Sigmoid colon (tissue), 7 donors: Measurements from ENCODE around the gene LHFPL5. TPM values are rescaled to one million over a fixed set of nuclear protein-coding genes. Genes with fewer than 3 reads are reported as not detected.

Source experiments
- DNase-seq: peaks from one replicate; pipeline ENCODE4 v3.0.0-alpha.2; 2019
- H3K27ac ChIP-seq, 4 donors: fragments of 200-600 bp; sonication (generic); one replicate each; pipeline ENCODE4 v1.5.1; 2016 to 2019; ENCODE audit warnings: mild to moderate bottlenecking in 1 of 4
- H3K27me3 ChIP-seq, 3 donors: fragments of 200-600 bp; sonication (generic); one replicate each; pipeline ENCODE4 v1.5.1; 2019; ENCODE audit warnings: mild to moderate bottlenecking in 1 of 3
- H3K36me3 ChIP-seq, 4 donors: fragments of 200-600 bp; sonication (generic); one replicate each; pipeline ENCODE4 v1.5.1; 2016 to 2019
- H3K4me1 ChIP-seq, 4 donors: fragments of 200-600 bp; sonication (generic); one replicate each; pipeline ENCODE4 v1.5.1; 2017 to 2019
- H3K4me3 ChIP-seq, 4 donors: fragments of 200-600 bp; sonication (generic); one replicate each; pipeline ENCODE4 v1.5.1; 2017 to 2019; ENCODE audit warnings: mild to moderate bottlenecking in 2 of 4, moderate library complexity in 1 of 4
- H3K9me3 ChIP-seq, 4 donors: fragments of 200-600 bp in 3 of 4; sonication (generic) in 3 of 4; one replicate each; pipeline versions ENCODE4 v1.5.1 to v1.6.1; 2013 to 2019
- CTCF ChIP-seq, 4 experiments: fragments of 450-650 bp in 3 of 4; fragments of 200-600 bp in 1 of 4; IDR thresholded peaks; one replicate each; pipeline ENCODE4 v1.5.1; 2016 to 2019; ENCODE audit warnings: antibody characterized with exemption in 4 of 4, mild to moderate bottlenecking in 3 of 4, moderate library complexity in 2 of 4
- EP300 ChIP-seq, 4 donors: sonication (generic); formaldehyde crosslinking; IDR thresholded peaks; one replicate each; pipeline ENCODE4 v1.6.1; 2017; ENCODE audit warnings: antibody characterized with exemption in 4 of 4
- POLR2A ChIP-seq, 2 donors: fragments of 450-650 bp; IDR thresholded peaks; one replicate each; pipeline ENCODE4 v1.6.1; 2016; ENCODE audit warnings: antibody characterized with exemption in 2 of 2, mild to moderate bottlenecking in 2 of 2, moderate library complexity in 2 of 2
- POLR2AphosphoS5 ChIP-seq, 4 donors: sonication (generic); formaldehyde crosslinking; IDR thresholded peaks; one replicate each; pipeline ENCODE4 v1.6.1; 2017; ENCODE audit warnings: antibody characterized with exemption in 4 of 4
- WGBS, 2 donors: extraction: QIAGEN DNeasy Blood & Tissue Kit; methylation state at CpG; one replicate each; pipeline ENCODE4 v1.1.7; 2013; 5-methylcytosine and 5-hydroxymethylcytosine counted together
- intact Hi-C: fragments of 100-400 bp; cut with DNase I; formaldehyde crosslinking; loops from one replicate; pipeline ENCODE4 v1.15.1; 2023
- polyA plus RNA-seq, 3 donors: library from polyadenylated mRNA; stranded (reverse); fragments of 200-250 nt; gene quantifications; one replicate each; pipeline ENCODE4 v1.2.3, GENCODE V29; 2013
- total RNA-seq, 4 donors: library from RNA; depleted of rRNA; stranded (reverse); fragments of >200 nt; gene quantifications; one replicate each; pipeline ENCODE4 v1.1.0, GENCODE V29; 2016
- donor health status: healthy with polysubstance abuse.
- donor health status: Bipolar disorder and iron deficiency.
- donor health status: healthy.

The LHFPL5 gene
- total and polyA plus RNA-seq, 7 donors, result 0.12 to 0.46 (median 0.27) TPM; not detected in 4

- WGBS, 2 donors, result 82 to 90% methylated on average over 4 of the region's 4 CpGs
- no peak for DNase-seq
- Histone ChIP-seq H3K27me3 (peaks cover 0 to 18% (median 6%) of the 10 kb centered on the region in 3 donors), H3K4me1 (no peaks in the 10 kb centered on the region), H3K36me3 (no peaks in the 10 kb centered on the region), H3K27ac (no peak overlapping the region), H3K4me3 (no peak overlapping the region), H3K9me3 (no peaks in the 10 kb centered on the region)
- intact Hi-C loops, result no loop called here
- TF ChIP-seq POLR2AphosphoS5 (IDR thresholded peaks at IDR 0.05) (no peak), EP300 (IDR thresholded peaks at IDR 0.05) (no peak), CTCF (IDR thresholded peaks at IDR 0.05) (no peak), POLR2A (IDR thresholded peaks at IDR 0.05) (no peak)
Observed at GRCh38 chr6:35769211-35769610, 35.9 kb upstream of the LHFPL5 start.

GRCh38 chr6:35771343-35771627 lies 33.9 kb upstream of the LHFPL5 start:
- H3K27me3 ChIP-seq, result peaks cover 4 to 26% (median 6%) of the 10 kb centered on the region in 3 donors
- WGBS, 2 donors, result 67 to 80% methylated on average over 5 of the region's 5 CpGs
- no peak overlapping the region for H3K27ac ChIP-seq
- H3K36me3 ChIP-seq, result no peaks in the 10 kb centered on the region
- H3K4me3 ChIP-seq, result no peak overlapping the region
- H3K9me3 ChIP-seq, result no peaks in the 10 kb centered on the region
- peaks cover 0 to 5% (median under 1%) of the 10 kb centered on the region in 4 donors for H3K4me1 ChIP-seq
- intact Hi-C loops, result no loop called here
- TF ChIP-seq EP300 (IDR thresholded peaks at IDR 0.05), result no peak
- TF ChIP-seq POLR2A (IDR thresholded peaks at IDR 0.05), result no peak
- no peak for TF ChIP-seq CTCF (IDR thresholded peaks at IDR 0.05)
- TF ChIP-seq POLR2AphosphoS5 (IDR thresholded peaks at IDR 0.05), result no peak
- no peak for DNase-seq

- H3K4me3 ChIP-seq, result no peak overlapping the region
Observed at GRCh38 chr6:35774116-35774794, 30.9 kb upstream of the LHFPL5 start.

GRCh38 chr6:35775031-35775430 lies 30.1 kb upstream of the LHFPL5 start:
- Histone ChIP-seq H3K4me3 (no peak overlapping the region), H3K36me3 (no peaks in the 10 kb centered on the region), H3K9me3 (no peaks in the 10 kb centered on the region), H3K4me1 (peaks cover 0 to 12% (median 6%) of the 10 kb centered on the region in 4 donors), H3K27ac (no peak overlapping the region), H3K27me3 (peaks cover 14 to 47% (median 14%) of the 10 kb centered on the region in 3 donors)
- TF ChIP-seq EP300 (IDR thresholded peaks at IDR 0.05) (no peak), POLR2A (IDR thresholded peaks at IDR 0.05) (no peak), POLR2AphosphoS5 (IDR thresholded peaks at IDR 0.05) (no peak), CTCF (IDR thresholded peaks at IDR 0.05) (no peak)
- intact Hi-C loops, result no loop called here
- no peak for DNase-seq
- WGBS, 2 donors, result 78 to 84% methylated on average over 6 of the region's 6 CpGs

More at GRCh38 chr6:35774116-35774794, 30.9 kb upstream of the LHFPL5 start:
- TF ChIP-seq POLR2A (IDR thresholded peaks at IDR 0.05) (no peak), EP300 (IDR thresholded peaks at IDR 0.05) (no peak), POLR2AphosphoS5 (IDR thresholded peaks at IDR 0.05) (no peak), CTCF (IDR thresholded peaks at IDR 0.05) (no peak)
- H3K27me3 ChIP-seq, result peaks cover 14 to 47% (median 14%) of the 10 kb centered on the region in 3 donors
- 84 to 91% methylated on average over 11 of the region's 11 CpGs for whole genome bisulfite sequencing, 2 donors
- no peaks in the 10 kb centered on the region for H3K9me3 ChIP-seq
- DNase-seq, result no peak
- intact Hi-C loops, result no loop called here
- peaks cover 0 to 12% (median 6%) of the 10 kb centered on the region in 4 donors for H3K4me1 ChIP-seq
- no peaks in the 10 kb centered on the region for H3K36me3 ChIP-seq
- H3K27ac ChIP-seq, result no peak overlapping the region
